HG03108 (cell line): ENCODE results near the gene DHRS2.
"Not testable (repeated sequence)": the region's sequence is repeated elsewhere in the genome, so short reads cannot be mapped to it uniquely, and the experiment has no call there.

Source experiments
- ATAC-seq: cut with Tn5 transposase; IDR thresholded peaks from one replicate; pipeline ENCODE4 v1.9.1; 2021; ENCODE audit warnings: moderate library complexity; ENCODE audit not compliant: unreplicated experiment

DHRS2 gene

GRCh38 chr14:23632461-23633159, 3.6 kb upstream of the DHRS2 start:
- no peak for ATAC-seq

- ATAC-seq: no peak
Measured at GRCh38 chr14:23633160-23633701, 2.9 kb upstream of the DHRS2 start.

GRCh38 chr14:23634698-23635412, 1.3 kb upstream of the DHRS2 start:
- ATAC-seq: not testable (repeated sequence)

DNA sequence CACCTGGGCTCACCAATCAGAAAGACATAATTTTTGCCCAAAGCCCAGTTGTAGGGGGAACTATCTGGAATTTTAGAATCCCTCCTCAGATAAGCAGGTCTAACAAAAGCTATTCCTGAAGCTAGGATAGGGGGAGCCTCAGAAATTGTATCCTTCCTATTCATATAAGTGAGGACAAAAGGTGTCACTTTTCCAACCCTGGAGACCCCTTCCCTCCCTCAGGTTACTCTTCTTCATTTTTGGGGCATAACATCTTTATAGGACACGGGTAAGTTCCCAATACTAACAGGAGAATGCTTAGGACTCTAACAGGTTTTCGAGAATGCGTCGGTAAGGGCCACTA, 1.1 kb downstream of the DHRS2 start:
- ATAC-seq: not testable (repeated sequence)

- not testable (repeated sequence) for ATAC-seq
Measured at GRCh38 chr14:23637655-23638413, 1.7 kb downstream of the DHRS2 start.

- ATAC-seq: no peak
Measured at GRCh38 chr14:23638414-23639047, 2.4 kb downstream of the DHRS2 start.

DNA sequence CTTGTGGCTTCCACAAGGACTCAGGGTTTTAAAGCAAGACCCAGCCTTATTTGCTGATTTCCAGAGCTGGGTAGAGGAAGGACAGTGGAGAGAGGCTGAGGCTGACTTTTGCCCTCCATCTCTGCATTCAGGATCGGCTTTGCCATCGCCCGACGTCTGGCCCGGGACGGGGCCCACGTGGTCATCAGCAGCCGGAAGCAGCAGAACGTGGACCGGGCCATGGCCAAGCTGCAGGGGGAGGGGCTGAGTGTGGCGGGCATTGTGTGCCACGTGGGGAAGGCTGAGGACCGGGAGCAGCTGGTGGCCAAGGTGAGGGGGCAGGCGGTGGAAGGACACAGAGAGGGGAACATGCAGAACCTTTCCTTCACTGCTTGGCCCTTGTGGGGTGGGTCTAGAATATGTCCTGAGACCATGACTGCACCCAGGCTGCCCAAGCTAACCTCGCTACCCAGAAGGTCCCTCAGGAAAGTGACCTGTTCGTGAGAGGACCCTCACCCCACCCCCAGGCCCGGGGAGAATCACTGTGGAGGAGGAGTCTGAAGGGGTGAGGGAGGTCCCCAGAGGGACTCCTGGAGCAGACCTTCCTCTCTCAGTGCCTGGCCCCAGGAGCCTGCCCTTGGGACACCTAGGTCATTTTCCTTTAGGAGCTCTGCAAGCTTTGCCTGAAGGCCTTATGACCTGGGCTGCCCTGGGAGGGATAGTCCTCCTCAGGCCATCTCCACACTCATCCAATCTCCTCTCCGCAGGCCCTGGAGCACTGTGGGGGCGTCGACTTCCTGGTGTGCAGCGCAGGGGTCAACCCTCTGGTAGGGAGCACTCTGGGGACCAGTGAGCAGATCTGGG, 3.1 kb downstream of the DHRS2 start:
- ATAC-seq: no peak

DNA sequence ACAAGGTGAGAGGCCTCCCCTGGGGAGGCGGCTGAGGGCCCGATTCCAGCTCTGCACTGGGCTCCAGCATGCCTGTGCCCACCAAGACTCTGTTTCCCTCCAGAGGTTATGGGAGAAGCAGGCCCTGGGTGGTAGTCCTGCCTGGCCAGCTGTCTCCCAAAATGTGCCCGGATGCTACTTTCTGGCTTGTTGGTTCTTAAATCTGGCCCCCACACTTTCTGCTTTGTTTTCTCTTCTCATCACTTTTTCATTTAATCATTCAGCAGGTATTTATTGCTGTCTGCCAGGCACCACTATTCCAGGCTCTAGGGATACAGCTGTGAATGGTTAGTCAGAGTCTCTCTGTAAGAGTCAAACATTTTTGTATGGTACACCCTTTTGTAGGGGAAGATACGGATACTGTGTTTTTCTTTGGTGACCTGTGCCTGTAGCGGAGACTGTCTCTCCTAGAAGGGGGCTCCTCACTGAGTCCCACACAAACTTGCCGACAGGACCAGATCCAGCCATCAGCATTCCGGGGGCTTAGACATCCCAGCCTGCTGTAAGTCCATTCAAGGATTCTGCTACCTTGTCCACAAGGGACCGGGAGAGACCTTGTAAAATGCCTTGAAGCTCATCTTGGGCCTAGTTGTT, 3.8 kb downstream of the DHRS2 start:
- no peak for ATAC-seq

GRCh38 chr14:23640524-23641141, 4.5 kb downstream of the DHRS2 start:
- no peak for ATAC-seq

GRCh38 chr14:23641180-23641914, 5.2 kb downstream of the DHRS2 start:
- ATAC-seq: no peak

DNA sequence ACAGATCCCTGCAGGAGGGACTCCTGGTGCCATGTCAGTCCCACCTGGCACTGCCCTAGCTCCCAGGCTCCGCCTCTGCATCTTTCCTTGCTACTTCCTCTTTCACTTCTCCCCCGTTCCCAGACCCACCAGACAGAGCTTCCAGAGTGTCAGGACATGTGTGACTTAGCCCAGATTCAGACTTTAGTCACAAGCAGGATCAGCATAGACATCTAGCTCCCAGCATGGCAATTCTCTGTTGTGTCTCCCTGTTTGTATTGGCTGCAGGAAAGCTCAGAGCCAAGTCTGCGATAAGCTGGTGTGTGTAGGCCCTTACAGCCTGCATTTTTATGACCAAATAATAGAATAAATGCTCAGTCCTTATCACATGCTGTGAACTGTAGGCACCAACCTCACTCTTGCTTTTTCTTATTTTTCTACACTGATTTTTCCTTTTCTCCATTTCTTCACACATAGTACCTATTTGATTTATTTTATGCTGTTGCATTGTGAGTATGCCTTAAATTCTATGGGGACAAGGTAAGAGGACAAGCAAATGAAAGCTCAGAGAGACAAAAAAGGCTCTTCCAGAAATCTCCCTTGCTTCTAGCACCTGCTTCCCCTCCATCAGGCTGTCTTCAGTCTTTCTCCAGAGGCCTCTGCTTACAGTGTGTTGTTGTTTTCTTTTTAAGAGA, 5.9 kb downstream of the DHRS2 start:
- ATAC-seq: no peak

DNA sequence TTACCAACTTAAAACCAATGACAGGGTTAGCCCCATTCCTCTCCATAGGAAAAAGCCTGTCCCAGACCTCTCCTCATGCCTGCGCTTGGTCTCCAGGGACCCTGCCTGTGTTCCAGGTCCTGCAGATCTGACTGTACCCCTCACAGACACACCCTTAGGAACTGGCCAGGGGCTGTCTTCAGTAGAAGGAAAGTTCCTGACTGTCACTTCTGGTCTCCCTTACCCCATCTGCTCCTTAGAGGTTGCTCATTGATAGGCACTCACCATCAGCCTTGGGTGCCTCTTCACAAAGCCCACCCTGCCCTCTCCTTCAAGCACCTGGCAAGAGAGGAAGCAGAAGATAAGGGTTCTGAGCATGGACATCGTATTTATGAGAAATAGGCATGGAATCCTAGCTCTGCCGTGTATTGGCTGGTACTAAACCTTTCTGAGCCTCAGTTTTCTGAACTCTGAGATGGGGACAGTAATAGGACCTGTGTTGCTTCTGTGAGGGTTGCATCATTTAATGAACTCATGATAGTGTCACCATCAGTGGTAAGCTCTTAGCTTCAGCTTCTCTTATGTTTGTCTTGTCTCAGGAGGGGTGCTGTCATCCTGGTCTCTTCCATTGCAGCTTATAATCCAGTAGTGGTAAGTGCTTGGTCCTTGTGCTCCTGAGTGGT, 7.5 kb downstream of the DHRS2 start:
- no peak for ATAC-seq

DNA sequence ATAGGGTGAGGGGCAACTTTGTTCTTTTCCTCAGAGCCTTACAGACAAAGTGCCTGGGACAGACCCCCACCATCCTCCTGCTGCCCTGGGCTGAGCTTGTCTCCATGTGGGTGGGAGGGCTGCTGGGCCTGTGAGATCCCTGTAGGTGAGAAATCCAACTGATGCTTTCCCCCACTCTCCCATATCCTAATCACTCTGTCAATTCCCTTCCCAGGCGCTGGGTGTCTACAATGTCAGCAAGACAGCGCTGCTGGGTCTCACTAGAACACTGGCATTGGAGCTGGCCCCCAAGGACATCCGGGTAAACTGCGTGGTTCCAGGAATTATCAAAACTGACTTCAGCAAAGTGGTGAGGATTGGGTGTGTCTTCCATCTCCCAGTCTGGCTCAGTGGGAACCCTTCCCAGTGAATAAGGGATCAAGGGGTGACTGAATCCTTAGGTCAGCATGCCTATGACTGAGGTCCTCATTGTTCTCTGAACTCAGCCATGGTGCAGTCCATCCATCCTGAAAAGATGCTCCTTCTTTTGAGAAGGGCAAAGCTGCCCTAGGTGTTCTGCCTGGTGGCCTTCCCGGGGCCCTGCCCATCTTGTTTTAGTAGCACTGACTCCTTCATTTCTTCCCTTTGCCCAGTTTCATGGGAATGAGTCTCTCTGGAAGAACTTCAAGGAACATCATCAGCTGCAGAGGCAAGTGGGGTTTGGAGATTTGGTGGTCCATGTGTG, 8.2 kb downstream of the DHRS2 start:
- no peak for ATAC-seq

- no peak for ATAC-seq
Measured at GRCh38 chr14:23644919-23645336, 8.8 kb downstream of the DHRS2 start.

DNA sequence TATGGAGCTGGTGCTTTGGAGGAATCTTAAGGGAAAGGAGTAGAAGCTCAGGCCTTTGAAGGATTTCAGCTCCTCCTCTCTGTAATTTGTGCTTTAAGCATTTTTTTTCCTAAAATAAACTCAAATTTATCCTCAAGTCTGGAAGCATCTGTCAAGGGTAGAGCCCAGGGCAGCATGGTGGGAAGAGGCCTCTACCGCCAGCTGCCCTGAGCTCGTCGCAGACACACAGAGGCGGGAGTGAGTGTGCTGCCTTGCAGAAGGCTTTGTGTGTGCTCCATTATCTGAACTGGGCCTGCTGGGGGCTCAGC, 9.3 kb downstream of the DHRS2 start:
- ATAC-seq: no peak

- no peak for ATAC-seq
Measured at GRCh38 chr14:23645812-23646647, 9.9 kb downstream of the DHRS2 start.
